NCI-H2171 (cell line): ENCODE data around the gene MARVELD2.

ENCODE experiments used
- DNase-seq: peaks from one replicate; lab custom pipeline; 2025; lab: John Stamatoyannopoulos, UW

The MARVELD2 gene

DNA sequence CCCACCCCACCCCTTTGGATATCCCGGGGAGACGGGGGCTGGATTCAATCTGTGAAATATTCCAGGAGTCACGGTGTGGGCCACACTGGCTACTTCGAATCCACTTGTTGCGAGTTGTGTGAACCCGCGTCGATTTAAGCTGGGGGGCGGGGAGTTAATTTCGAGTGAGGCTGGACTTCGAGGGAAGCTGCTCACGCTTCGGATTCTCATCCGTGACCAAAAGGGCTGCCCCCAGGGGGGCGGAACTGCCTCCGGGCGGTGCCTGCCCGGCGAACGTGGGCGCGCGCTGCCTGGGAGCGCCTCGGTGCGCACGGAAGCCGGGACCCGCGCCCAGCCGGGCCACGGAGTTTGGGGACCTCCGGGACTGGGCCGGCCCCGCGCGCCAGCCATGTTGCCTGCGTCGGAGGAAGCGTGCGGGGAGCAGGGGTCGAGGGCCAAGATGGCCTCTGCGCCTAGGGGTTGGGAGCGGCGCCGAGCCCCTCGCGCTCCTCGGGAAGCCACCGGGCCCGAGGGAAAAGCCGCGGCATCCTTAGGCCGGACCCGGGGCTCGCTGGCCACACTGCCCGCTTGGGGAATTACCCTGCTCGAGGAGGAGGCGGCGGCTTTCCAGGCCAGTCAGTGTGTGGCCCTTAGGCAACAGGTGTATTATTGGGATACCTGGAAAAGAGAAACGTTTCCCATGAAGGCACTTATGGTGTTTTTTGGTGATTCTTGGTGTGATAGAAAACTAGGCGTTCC, 78.6 kb downstream of the MARVELD2 start:
- DNase-seq: peak; percentile 10
